Measurements from ENCODE around the gene ERC1. TPM values are rescaled to one million over a fixed set of nuclear protein-coding genes. Genes with fewer than 3 reads are reported as not detected.
A peak's percentile ranks its signal among the peaks of the same experiment; 100 is the strongest.

Gene ERC1
- total and polyA plus RNA-seq, 9 of the 15 experiments (the other 6 are each of a cell fraction or from before 2014, with no cell fraction given), result 0.74 to 11.8 (median 4.8) TPM

GRCh38 chr12:1325666-1326065, 334.6 kb downstream of the ERC1 start:
- H3K9me3 ChIP-seq (replicated peaks; ENCODE audit: control insufficient read depth, insufficient read depth, low read depth, low read length), result no peaks in the 10 kb centered on the region
- H4K20me1 ChIP-seq (replicated peaks; ENCODE audit: control insufficient read depth, insufficient read depth, low read length), result no peaks in the 10 kb centered on the region
- peak overlapping the region in 1 of 2 experiments; percentile 48; a peak in 1 of 4 replicates for H3K9ac ChIP-seq (ENCODE audit: insufficient read depth in 1 of 2, low read depth in 2 of 2, low read length in 2 of 2)
- WGBS (ENCODE audit: insufficient coverage, low coverage, missing lambda C conversion rate), result 6% methylated on average over 1 of the region's 1 CpG
- no peak overlapping the region for H3K4me2 ChIP-seq (ENCODE audit: insufficient read depth, low read length)
- ChIA-PET POLR2A (no interaction called here), CTCF (ENCODE audit: low intra/inter-chr PET ratio) (no interaction called here)
- no peak for FAIRE-seq
- BruUV-seq (replicated peaks), result no TSS peak
- H3K9me1 ChIP-seq (ENCODE audit: control insufficient read depth, insufficient read depth, low read length), result no peaks in the 10 kb centered on the region
- no peaks in the 10 kb centered on the region for H3K27me3 ChIP-seq (ENCODE audit: control insufficient read depth in 2 of 2, insufficient read depth in 2 of 2, low read length in 2 of 2)
- DNase-seq (ENCODE audit: extremely low read depth in 1 of 4, low spot score in 3 of 4), result no peak
- intact Hi-C loops (cut with micrococcal nuclease) (no loop called here), in situ Hi-C loops (cut with MboI) (no loop called here)
- no peak for ATAC-seq
- peak overlapping the region; percentile 65; the same call in 1 of the 2 replicates for H2AFZ ChIP-seq (ENCODE audit: low read depth, low read length)
- no peaks in the 10 kb centered on the region for H3K36me3 ChIP-seq (ENCODE audit: control insufficient read depth, insufficient read depth, low read length)
- H3K27ac ChIP-seq (ENCODE audit: extremely low read depth, low read depth, low read length), result peak overlapping the region; percentile 68; the same call in 2 of the 3 replicates
- H3K4me3 ChIP-seq, result no peak overlapping the region
- peaks cover 11 to 37% of the 10 kb centered on the region in 2 experiments for H3K4me1 ChIP-seq (replicated peaks in 1 of 2; ENCODE audit: control insufficient read depth in 2 of 2, insufficient read depth in 2 of 2, low read length in 2 of 2)
- no peaks in the 10 kb centered on the region for H3K79me2 ChIP-seq (ENCODE audit: control insufficient read depth, insufficient read depth, low read length)
- TF ChIP-seq FOSL1 (tag; conservative IDR thresholded peaks at IDR 0.05) (no peak), GATAD2B (IDR thresholded peaks at IDR 0.05; ENCODE audit: borderline replicate concordance) (no peak), PPARD (CRISPR knock-in tag; IDR thresholded peaks at IDR 0.05) (no peak), HNRNPH1 (optimal IDR thresholded peaks at IDR 0.05; ENCODE audit: low read depth, low read length) (no peak), CBX1 (IDR thresholded peaks at IDR 0.05; ENCODE audit: low read depth) (no peak), REST (IDR thresholded peaks at IDR 0.05; ENCODE audit: borderline replicate concordance) (no peak), REST (CRISPR knock-in tag; IDR thresholded peaks at IDR 0.05; ENCODE audit: low read depth) (no peak)

Measured in K562 (cell line).